HCT116 (cell line): ENCODE results near the gene TIAM2. TPM values are rescaled to one million over a fixed set of nuclear protein-coding genes. Genes with fewer than 3 reads are reported as not detected.

ENCODE experiments used
- ATAC-seq: fragments of 200-7000 bp; cut with Tn5 transposase; 2 replicates; pipeline ENCODE4 v1.9.1; 2020; ENCODE audit warnings: mild to moderate bottlenecking, moderate library complexity
- BruUV-seq: library from RNA; stranded (reverse); fragments of 400-500 nt; replicated peaks from 2 replicates; lab custom pipeline; 2021; lab: Mats Ljungman, UMichigan
- CTCF ChIA-PET: fragments of 300-600 bp; sonication (Branson Sonifier 250); formaldehyde crosslinking; loops from one replicate; lab custom pipeline; 2021; ENCODE audit warnings: antibody characterized with exemption; lab: Charles Lee
- POLR2A ChIA-PET: fragments of 300-600, 350-600 bp; sonication (Branson Sonifier 250); formaldehyde crosslinking; loops from one replicate; lab custom pipeline; 2021; ENCODE audit warnings: antibody characterized with exemption; lab: Charles Lee
- RAD21 ChIA-PET, 2 experiments: fragments of 300-600 bp; sonication (Branson Sonifier 250); formaldehyde crosslinking; loops; one replicate each; lab custom pipeline; 2023; ENCODE audit warnings: low total read pairs in 2 of 2; ENCODE audit not compliant: uncharacterized antibody in 2 of 2, unreplicated experiment in 2 of 2, low non-redundant PET in 1 of 2; lab: Charles Lee
- DNase-seq: peaks from one replicate; pipeline ENCODE4 v3.0.0-alpha.2; 2010; ENCODE audit warnings: low read depth, low spot score
- H2AFZ ChIP-seq: fragments of 200-600 bp; shearing (Covaris generic), sonication (generic); 2 replicates; pipeline ENCODE4 v1.6.1; 2017; ENCODE audit warnings: low read depth, mixed run types, mixed read lengths, antibody characterized with exemption, low read length; ENCODE audit not compliant: poor library complexity, severe bottlenecking
- H3K27ac ChIP-seq: 2 replicates; pipeline ENCODE4 v1.5.1; 2012; ENCODE audit warnings: low read depth, low read length
- H3K27me3 ChIP-seq: fragments of 200-600 bp; sonication (generic); 2 replicates; pipeline ENCODE4 v1.6.1; 2016; ENCODE audit warnings: mixed run types, low read length, mixed read lengths; ENCODE audit not compliant: insufficient read depth
- H3K36me3 ChIP-seq, 2 experiments: fragments of 200-500 bp in 1 of 2; fragments of 200-600 bp in 1 of 2; sonication (Bioruptor generic) in 1 of 2; sonication (generic) in 1 of 2; 2 replicates each; pipeline versions ENCODE4 v1.5.1 to v1.6.1; 2014 to 2016; ENCODE audit warnings: low read length in 2 of 2, inconsistent platforms in 1 of 2, mixed read lengths in 1 of 2, mixed run types in 1 of 2; ENCODE audit not compliant: insufficient read depth in 2 of 2, control insufficient read depth in 1 of 2
- H3K4me1 ChIP-seq, 2 experiments: fragments of 200-600 bp in 1 of 2; sonication (generic) in 1 of 2; 2 replicates each; pipeline versions ENCODE4 v1.5.1 to v1.6.1; 2012 to 2017; ENCODE audit warnings: low read length in 2 of 2, inconsistent platforms in 1 of 2, mild to moderate bottlenecking in 1 of 2, mixed read lengths in 1 of 2, mixed run types in 1 of 2, moderate library complexity in 1 of 2; ENCODE audit not compliant: insufficient read depth in 2 of 2, control insufficient read depth in 1 of 2
- H3K4me2 ChIP-seq: fragments of 200-600 bp; sonication (generic); 2 replicates; pipeline ENCODE4 v1.6.1; 2017; ENCODE audit warnings: mixed run types, low read length, mixed read lengths
- H3K4me3 ChIP-seq, 2 experiments: fragments of 200-600 bp in 1 of 2; sonication (generic) in 1 of 2; replicated peaks in 1 of 2; 2 replicates each; pipeline ENCODE4 v1.5.1; 2011 to 2016; ENCODE audit warnings: low read length in 2 of 2, control low read depth in 1 of 2, low read depth in 1 of 2, mild to moderate bottlenecking in 1 of 2, mixed read lengths in 1 of 2, mixed run types in 1 of 2
- H3K79me2 ChIP-seq: fragments of 200-600 bp; sonication (generic); 2 replicates; pipeline ENCODE4 v1.6.1; 2017; ENCODE audit warnings: mild to moderate bottlenecking, mixed run types, low read length, moderate library complexity, mixed read lengths; ENCODE audit not compliant: insufficient read depth
- H3K9ac ChIP-seq: fragments of 200-600 bp; sonication (generic); 2 replicates; pipeline ENCODE4 v1.6.1; 2016; ENCODE audit warnings: low read length, mixed read lengths
- H3K9me2 ChIP-seq: fragments of 200-600 bp; sonication (generic), shearing (Covaris generic); 2 replicates; pipeline ENCODE4 v1.6.1; 2017; ENCODE audit warnings: mixed run types, mild to moderate bottlenecking, moderate library complexity; ENCODE audit not compliant: insufficient read depth
- H3K9me3 ChIP-seq, 2 experiments: fragments of 200-500 bp in 1 of 2; fragments of 200-600 bp in 1 of 2; sonication (Bioruptor generic) in 1 of 2; sonication (generic) in 1 of 2; 2 replicates each; pipeline ENCODE4 v1.6.1; 2014 to 2017; ENCODE audit warnings: low read length in 2 of 2, mixed read lengths in 2 of 2, inconsistent platforms in 1 of 2, low read depth in 1 of 2, mild to moderate bottlenecking in 1 of 2, mixed run types in 1 of 2, moderate library complexity in 1 of 2; ENCODE audit not compliant: control insufficient read depth in 1 of 2, insufficient read depth in 1 of 2
- H4K20me1 ChIP-seq: fragments of 200-600 bp; sonication (generic), shearing (Covaris generic); 2 replicates; pipeline ENCODE4 v1.6.1; 2017; ENCODE audit warnings: mixed run types, mild to moderate bottlenecking, moderate library complexity; ENCODE audit not compliant: insufficient read depth
- EZH2 ChIP-seq: fragments of 200-600 bp; sonication (generic); IDR thresholded peaks from 2 replicates; pipeline ENCODE4 v1.6.1; 2017; ENCODE audit warnings: antibody characterized with exemption, mixed run types
- EZH2phosphoT487 ChIP-seq: fragments of 200-600 bp; IDR thresholded peaks from 2 replicates; pipeline ENCODE4 v1.6.1; 2018; ENCODE audit warnings: antibody characterized with exemption, borderline replicate concordance
- SIN3A ChIP-seq: IDR thresholded peaks from 2 replicates; pipeline ENCODE4 v1.6.1; 2012; ENCODE audit warnings: low read depth
- SP1 ChIP-seq: IDR thresholded peaks from 2 replicates; pipeline ENCODE4 v1.6.1; 2012; ENCODE audit warnings: low read depth
- TCF7L2 ChIP-seq: IDR thresholded peaks from 2 replicates; pipeline ENCODE4 v1.7.0; 2011; ENCODE audit warnings: borderline replicate concordance, inconsistent platforms; ENCODE audit not compliant: insufficient read depth, insufficient read length; ENCODE audit errors: extremely low read depth
- YY1 ChIP-seq: IDR thresholded peaks from 2 replicates; pipeline ENCODE4 v1.6.1; 2011; ENCODE audit warnings: low read length, low read depth, moderate library complexity, mild to moderate bottlenecking; ENCODE audit not compliant: insufficient replicate concordance; ENCODE audit errors: extremely low read depth
- ZFX ChIP-seq: fragments of 450-650 bp; IDR thresholded peaks from 2 replicates; pipeline ENCODE4 v1.6.1; 2017
- ZNF274 ChIP-seq: fragments of 200-500 bp; sonication (Bioruptor generic); IDR thresholded peaks from 2 replicates; pipeline ENCODE4 v1.6.1; 2014; ENCODE audit warnings: mild to moderate bottlenecking, low read depth, low read length, inconsistent platforms
- intact Hi-C: fragments of 100-400 bp; cut with micrococcal nuclease; formaldehyde crosslinking; loops from 2 replicates; pipeline ENCODE4 v1.10.0; 2022
- total RNA-seq: library from RNA; stranded (reverse); gene quantifications from one replicate; pipeline ENCODE4 v1.2.1, GENCODE V29; 2021; ENCODE audit not compliant: unreplicated experiment
- TF ChIP-seq, protein P1 (sequence below): IDR thresholded peaks from 2 replicates; pipeline ENCODE4 v1.6.1; 2012
- TF ChIP-seq, protein P2 (sequence below): IDR thresholded peaks from 2 replicates; pipeline ENCODE4 v1.6.1; 2011; ENCODE audit warnings: mild to moderate bottlenecking, low read length, moderate library complexity; ENCODE audit not compliant: insufficient replicate concordance; ENCODE audit errors: extremely low read depth
- TF ChIP-seq, protein P3 (sequence below): IDR thresholded peaks from 2 replicates; pipeline ENCODE4 v1.6.1; 2012
- TF ChIP-seq, protein P4 (sequence below): IDR thresholded peaks from 2 replicates; pipeline ENCODE4 v1.6.1; 2012; ENCODE audit warnings: low read depth

Gene TIAM2
- total RNA-seq, 1 experiment from 2014 or later: 9.4 TPM

DNA sequence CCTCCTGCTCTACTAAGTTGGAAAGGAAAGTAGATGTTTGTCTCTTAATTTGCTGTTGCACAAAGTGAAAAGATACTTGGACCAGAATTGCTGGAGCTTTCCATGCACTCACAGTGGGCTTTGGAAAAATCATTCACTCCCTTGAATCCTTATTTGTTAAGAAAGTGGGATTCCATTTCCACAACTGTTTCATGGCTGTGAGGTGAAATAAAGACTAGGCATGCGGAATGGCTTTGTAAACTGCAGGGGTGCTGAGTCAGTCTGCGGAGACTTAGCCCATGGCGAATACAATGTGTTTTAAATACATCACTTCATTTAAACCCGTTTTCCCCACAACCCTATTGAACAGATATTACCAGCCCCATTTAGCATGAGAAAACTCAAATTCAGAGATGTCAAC, 231.9 kb downstream of the TIAM2 start:
- Histone ChIP-seq H3K4me1 (peaks cover 0 to 17% of the 10 kb centered on the region in 2 experiments; a peak in 2 of 4 replicates), H2AFZ (no peak overlapping the region), H3K9me3 (no peaks in the 10 kb centered on the region), H3K27me3 (no peaks in the 10 kb centered on the region), H3K4me2 (no peak overlapping the region), H3K27ac (no peak overlapping the region), H3K36me3 (no peaks in the 10 kb centered on the region), H3K79me2 (no peaks in the 10 kb centered on the region), H3K4me3 (no peak overlapping the region), H4K20me1 (no peaks in the 10 kb centered on the region), H3K9ac (no peak overlapping the region), H3K9me2 (no peaks in the 10 kb centered on the region)
- DNase-seq: no peak
- ChIA-PET CTCF (no interaction called here), POLR2A (no interaction called here), RAD21 (no interaction called here)
- no TSS peak for BruUV-seq
- intact Hi-C loops: no loop called here
- ATAC-seq: no peak
- TF ChIP-seq, protein P1, sequence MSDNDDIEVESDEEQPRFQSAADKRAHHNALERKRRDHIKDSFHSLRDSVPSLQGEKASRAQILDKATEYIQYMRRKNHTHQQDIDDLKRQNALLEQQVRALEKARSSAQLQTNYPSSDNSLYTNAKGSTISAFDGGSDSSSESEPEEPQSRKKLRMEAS: no peak
- TF ChIP-seq ZNF274 (no peak), YY1 (no peak), TCF7L2 (no peak), SIN3A (no peak), SP1 (no peak), ZFX (no peak), EZH2 (no peak), EZH2phosphoT487 (no peak)
- TF ChIP-seq, protein P2, sequence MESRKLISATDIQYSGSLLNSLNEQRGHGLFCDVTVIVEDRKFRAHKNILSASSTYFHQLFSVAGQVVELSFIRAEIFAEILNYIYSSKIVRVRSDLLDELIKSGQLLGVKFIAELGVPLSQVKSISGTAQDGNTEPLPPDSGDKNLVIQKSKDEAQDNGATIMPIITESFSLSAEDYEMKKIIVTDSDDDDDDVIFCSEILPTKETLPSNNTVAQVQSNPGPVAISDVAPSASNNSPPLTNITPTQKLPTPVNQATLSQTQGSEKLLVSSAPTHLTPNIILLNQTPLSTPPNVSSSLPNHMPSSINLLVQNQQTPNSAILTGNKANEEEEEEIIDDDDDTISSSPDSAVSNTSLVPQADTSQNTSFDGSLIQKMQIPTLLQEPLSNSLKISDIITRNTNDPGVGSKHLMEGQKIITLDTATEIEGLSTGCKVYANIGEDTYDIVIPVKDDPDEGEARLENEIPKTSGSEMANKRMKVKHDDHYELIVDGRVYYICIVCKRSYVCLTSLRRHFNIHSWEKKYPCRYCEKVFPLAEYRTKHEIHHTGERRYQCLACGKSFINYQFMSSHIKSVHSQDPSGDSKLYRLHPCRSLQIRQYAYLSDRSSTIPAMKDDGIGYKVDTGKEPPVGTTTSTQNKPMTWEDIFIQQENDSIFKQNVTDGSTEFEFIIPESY: no peak
- TF ChIP-seq, protein P3, sequence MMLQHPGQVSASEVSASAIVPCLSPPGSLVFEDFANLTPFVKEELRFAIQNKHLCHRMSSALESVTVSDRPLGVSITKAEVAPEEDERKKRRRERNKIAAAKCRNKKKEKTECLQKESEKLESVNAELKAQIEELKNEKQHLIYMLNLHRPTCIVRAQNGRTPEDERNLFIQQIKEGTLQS: no peak
- TF ChIP-seq, protein P4, sequence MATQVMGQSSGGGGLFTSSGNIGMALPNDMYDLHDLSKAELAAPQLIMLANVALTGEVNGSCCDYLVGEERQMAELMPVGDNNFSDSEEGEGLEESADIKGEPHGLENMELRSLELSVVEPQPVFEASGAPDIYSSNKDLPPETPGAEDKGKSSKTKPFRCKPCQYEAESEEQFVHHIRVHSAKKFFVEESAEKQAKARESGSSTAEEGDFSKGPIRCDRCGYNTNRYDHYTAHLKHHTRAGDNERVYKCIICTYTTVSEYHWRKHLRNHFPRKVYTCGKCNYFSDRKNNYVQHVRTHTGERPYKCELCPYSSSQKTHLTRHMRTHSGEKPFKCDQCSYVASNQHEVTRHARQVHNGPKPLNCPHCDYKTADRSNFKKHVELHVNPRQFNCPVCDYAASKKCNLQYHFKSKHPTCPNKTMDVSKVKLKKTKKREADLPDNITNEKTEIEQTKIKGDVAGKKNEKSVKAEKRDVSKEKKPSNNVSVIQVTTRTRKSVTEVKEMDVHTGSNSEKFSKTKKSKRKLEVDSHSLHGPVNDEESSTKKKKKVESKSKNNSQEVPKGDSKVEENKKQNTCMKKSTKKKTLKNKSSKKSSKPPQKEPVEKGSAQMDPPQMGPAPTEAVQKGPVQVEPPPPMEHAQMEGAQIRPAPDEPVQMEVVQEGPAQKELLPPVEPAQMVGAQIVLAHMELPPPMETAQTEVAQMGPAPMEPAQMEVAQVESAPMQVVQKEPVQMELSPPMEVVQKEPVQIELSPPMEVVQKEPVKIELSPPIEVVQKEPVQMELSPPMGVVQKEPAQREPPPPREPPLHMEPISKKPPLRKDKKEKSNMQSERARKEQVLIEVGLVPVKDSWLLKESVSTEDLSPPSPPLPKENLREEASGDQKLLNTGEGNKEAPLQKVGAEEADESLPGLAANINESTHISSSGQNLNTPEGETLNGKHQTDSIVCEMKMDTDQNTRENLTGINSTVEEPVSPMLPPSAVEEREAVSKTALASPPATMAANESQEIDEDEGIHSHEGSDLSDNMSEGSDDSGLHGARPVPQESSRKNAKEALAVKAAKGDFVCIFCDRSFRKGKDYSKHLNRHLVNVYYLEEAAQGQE: no peak
